HAP-1 (cell line): ENCODE measurements around the gene DVL2.

Experiments used
- DNase-seq, 2 experiments: peaks; one replicate each; pipeline ENCODE4 v3.0.0-alpha.2; 2016 to 2020; ENCODE audit warnings: low spot score in 2 of 2
- H3K27me3 ChIP-seq: fragments of 250-450 bp; sonication (Bioruptor Pico); 2 replicates; pipeline ENCODE4 v1.5.1; 2020; ENCODE audit warnings: low read depth, mild to moderate bottlenecking, moderate library complexity
- H3K36me3 ChIP-seq: fragments of 250-450 bp; sonication (Bioruptor Pico); replicated peaks from 2 replicates; pipeline ENCODE4 v1.5.1; 2020; ENCODE audit warnings: mild to moderate bottlenecking
- H3K4me1 ChIP-seq: fragments of 250-450 bp; sonication (Bioruptor Pico); 2 replicates; pipeline ENCODE4 v1.5.1; 2020; ENCODE audit warnings: mild to moderate bottlenecking
- H3K4me3 ChIP-seq: fragments of 250-450 bp; sonication (Bioruptor Pico); 2 replicates; pipeline ENCODE4 v1.5.1; 2020; ENCODE audit warnings: mild to moderate bottlenecking, moderate library complexity
- H3K9me3 ChIP-seq: fragments of 250-450 bp; sonication (Bioruptor Pico); 2 replicates; pipeline ENCODE4 v1.5.1; 2020; ENCODE audit warnings: mild to moderate bottlenecking, moderate library complexity
- in situ Hi-C: fragments of 300-500 bp; cut with MboI; formaldehyde crosslinking; loops from 3 replicates; pipeline ENCODE4 v1.14.3; 2020; ENCODE audit warnings: low sequenced_read_pairs, inconsistent platforms, mixed read lengths

Gene DVL2

GRCh38 chr17:7179317-7180254, 54.7 kb downstream of the DVL2 start, which contains the start of gene ASGR1:
ASGR1 (minus strand) TSS chr17:7179370; CDS start chr17:7178563, 807 bp downstream.
- Histone ChIP-seq H3K27me3 (no peaks in the 10 kb centered on the region), H3K36me3 (no peaks in the 10 kb centered on the region), H3K4me3 (no peak within 1 kb of the TSS; the same call in 1 of the 2 replicates), H3K4me1 (peaks cover 8% of the 10 kb centered on the region; the same call in 1 of the 2 replicates), H3K9me3 (no peaks in the 10 kb centered on the region)
- in situ Hi-C loops: loop anchor here (10.0 kb wide), 1 partner anchor 135 kb away; the partner anchor contains the start of gene SLC16A11
- no peak for DNase-seq

DNA sequence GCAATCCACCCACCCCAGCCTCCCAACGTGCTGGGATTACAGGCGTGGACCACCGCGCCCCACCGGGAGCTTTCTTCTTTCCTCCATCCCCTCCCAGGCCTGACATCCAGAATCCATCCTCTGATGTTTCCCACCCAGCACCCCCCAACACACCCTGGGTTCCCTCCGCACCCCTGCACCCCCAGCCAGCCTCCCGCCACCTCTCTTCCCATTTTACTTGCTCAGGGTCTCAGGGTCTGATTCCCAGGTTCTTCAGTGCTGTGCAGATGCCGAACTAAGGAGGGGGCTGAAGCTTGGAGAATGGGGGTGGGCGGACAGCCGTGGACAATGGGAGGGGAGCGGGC, 55.4 kb downstream of the DVL2 start:
- no peak for DNase-seq
- Histone ChIP-seq H3K27me3 (no peaks in the 10 kb centered on the region), H3K4me1 (peaks cover 8% of the 10 kb centered on the region; the same call in 1 of the 2 replicates), H3K9me3 (no peaks in the 10 kb centered on the region), H3K4me3 (no peak overlapping the region), H3K36me3 (no peaks in the 10 kb centered on the region)
- in situ Hi-C loops: no loop called here

DNA sequence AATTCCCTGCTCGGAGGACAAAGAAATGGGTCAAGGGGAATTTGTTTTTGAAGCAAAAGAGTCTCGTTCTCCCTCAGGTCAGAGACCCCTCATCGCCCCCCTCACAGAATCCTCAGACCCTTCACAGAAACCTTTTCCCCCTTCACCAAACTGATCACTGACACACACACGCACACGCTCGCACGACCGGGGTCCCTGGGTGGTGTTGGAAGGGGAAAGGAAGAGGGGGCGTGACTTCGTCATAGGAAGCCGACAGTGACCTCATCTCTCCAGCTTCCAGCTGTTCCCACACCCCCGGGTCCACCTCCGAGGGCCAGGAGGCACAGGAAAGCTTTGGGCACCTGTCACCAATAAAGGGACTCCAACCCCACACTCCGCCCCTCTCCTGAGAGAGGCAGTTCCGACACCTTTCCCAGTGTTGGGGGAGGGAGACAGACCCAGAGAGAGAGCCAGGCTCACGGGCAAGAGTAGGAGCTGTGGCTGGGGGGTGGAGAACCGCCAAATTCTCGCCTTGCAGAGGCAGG, 56.3 kb downstream of the DVL2 start:
- DNase-seq: peak in 1 of 2 experiments; percentile 35
- H3K36me3 ChIP-seq: no peaks in the 10 kb centered on the region
- H3K9me3 ChIP-seq: no peaks in the 10 kb centered on the region
- peaks cover 8% of the 10 kb centered on the region; the same call in 1 of the 2 replicates for H3K4me1 ChIP-seq
- H3K4me3 ChIP-seq: peak overlapping the region; percentile 29
- no peaks in the 10 kb centered on the region for H3K27me3 ChIP-seq
- in situ Hi-C loops: no loop called here

DNA sequence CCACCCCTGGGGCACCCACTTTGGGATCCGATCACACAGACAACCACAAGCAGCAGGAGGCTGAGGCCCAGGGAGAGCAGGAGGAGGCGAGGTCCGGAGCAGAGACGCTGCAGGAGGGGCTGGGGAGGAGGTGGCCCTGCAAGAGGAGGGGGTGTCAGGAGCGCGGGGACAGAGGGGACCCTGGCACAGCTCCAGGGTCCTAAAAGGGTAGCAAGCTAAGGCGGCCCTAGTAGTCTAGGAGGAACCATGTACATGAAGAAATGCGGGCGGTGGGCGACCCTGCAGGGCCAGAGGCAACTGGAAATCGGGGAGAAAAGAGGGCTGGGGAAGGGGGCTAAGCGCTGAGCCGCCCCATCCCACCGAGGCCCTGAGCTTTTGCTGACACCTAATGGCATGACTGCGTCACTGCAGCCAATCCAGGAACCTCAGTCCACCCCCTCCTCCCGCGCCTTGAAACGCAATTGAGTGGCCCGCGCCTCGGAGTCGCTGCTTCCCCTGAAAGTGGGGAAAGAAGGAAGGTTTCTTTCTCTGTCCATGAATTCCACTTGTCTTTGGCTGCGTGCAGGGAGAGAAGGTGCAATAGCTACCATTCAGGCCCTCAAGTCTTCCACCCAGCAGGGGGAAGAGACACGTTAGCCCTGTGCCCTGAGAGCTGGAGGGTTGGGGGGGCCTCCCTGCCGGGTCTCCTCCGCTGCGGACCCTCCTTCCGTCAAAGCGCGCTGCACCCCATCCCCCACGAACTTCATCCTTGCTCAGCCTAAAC, 56.9 kb downstream of the DVL2 start:
- Histone ChIP-seq H3K27me3 (no peaks in the 10 kb centered on the region), H3K4me3 (peak overlapping the region; percentile 29), H3K9me3 (no peaks in the 10 kb centered on the region), H3K36me3 (no peaks in the 10 kb centered on the region), H3K4me1 (peaks cover 8% of the 10 kb centered on the region; the same call in 1 of the 2 replicates)
- peak; percentile 73 to 89 for DNase-seq
- in situ Hi-C loops: no loop called here

- no peaks in the 10 kb centered on the region for H3K36me3 ChIP-seq
- in situ Hi-C loops: no loop called here
- H3K9me3 ChIP-seq: no peaks in the 10 kb centered on the region
- H3K27me3 ChIP-seq: no peaks in the 10 kb centered on the region
- H3K4me3 ChIP-seq: peak overlapping the region; percentile 29; the same call in 1 of the 2 replicates
- peaks cover 8% of the 10 kb centered on the region; the same call in 1 of the 2 replicates for H3K4me1 ChIP-seq
- peak in 1 of 2 experiments; percentile 32 for DNase-seq
Measured at GRCh38 chr17:7176841-7177190, 57.5 kb downstream of the DVL2 start.

- Histone ChIP-seq H3K9me3 (no peaks in the 10 kb centered on the region), H3K27me3 (no peaks in the 10 kb centered on the region), H3K36me3 (no peaks in the 10 kb centered on the region), H3K4me3 (no peak overlapping the region), H3K4me1 (peaks cover 8% of the 10 kb centered on the region; the same call in 1 of the 2 replicates)
- in situ Hi-C loops: no loop called here
- DNase-seq: no peak
Measured at GRCh38 chr17:7176107-7176840, 58.0 kb downstream of the DVL2 start.
